Measurements from ENCODE around the gene VCAN. TPM values are rescaled to one million over a fixed set of nuclear protein-coding genes. Genes with fewer than 3 reads are reported as not detected.

The VCAN gene
- total RNA-seq, 4 donors from 2014 or later: 53.0 to 833 (median 65.1) TPM

- no peaks in the 10 kb centered on the region for H3K4me1 ChIP-seq
- H3K36me3 ChIP-seq: no peaks in the 10 kb centered on the region
- H3K9me3 ChIP-seq: no peaks in the 10 kb centered on the region
- no peaks in the 10 kb centered on the region for H3K27me3 ChIP-seq
- TF ChIP-seq CTCF (IDR thresholded peaks at IDR 0.05) (no peak), POLR2A (IDR thresholded peaks at IDR 0.05) (no peak)
- H3K4me3 ChIP-seq: no peak overlapping the region
- intact Hi-C loops (cut with DNase I; ENCODE audit: low total_unique reads): no loop called here
- H3K27ac ChIP-seq: no peak overlapping the region
- no peak for DNase-seq
These were observed 104.8 kb downstream of the VCAN start for GRCh38 chr5:83576341-83576740.

- Histone ChIP-seq H3K36me3 (no peaks in the 10 kb centered on the region), H3K9me3 (no peaks in the 10 kb centered on the region), H3K27me3 (no peaks in the 10 kb centered on the region), H3K4me3 (no peak overlapping the region), H3K4me1 (no peaks in the 10 kb centered on the region), H3K27ac (no peak overlapping the region)
- no peak for DNase-seq
- intact Hi-C loops (cut with DNase I; ENCODE audit: low total_unique reads): no loop called here
- TF ChIP-seq POLR2A (IDR thresholded peaks at IDR 0.05) (no peak), CTCF (IDR thresholded peaks at IDR 0.05) (no peak)
These were observed 105.6 kb downstream of the VCAN start for GRCh38 chr5:83577036-83577636.

GRCh38 chr5:83583859-83584258 is 112.3 kb downstream of the VCAN start:
- no peaks in the 10 kb centered on the region for H3K4me1 ChIP-seq
- H3K27me3 ChIP-seq: no peaks in the 10 kb centered on the region
- no peak overlapping the region for H3K27ac ChIP-seq
- no peak for DNase-seq
- no peak overlapping the region for H3K4me3 ChIP-seq
- TF ChIP-seq CTCF (IDR thresholded peaks at IDR 0.05) (no peak), POLR2A (IDR thresholded peaks at IDR 0.05) (no peak)
- intact Hi-C loops (cut with DNase I; ENCODE audit: low total_unique reads): no loop called here
- H3K36me3 ChIP-seq: no peaks in the 10 kb centered on the region
- H3K9me3 ChIP-seq: no peaks in the 10 kb centered on the region

- intact Hi-C loops (cut with DNase I; ENCODE audit: low total_unique reads): no loop called here
- no peaks in the 10 kb centered on the region for H3K36me3 ChIP-seq
- no peaks in the 10 kb centered on the region for H3K27me3 ChIP-seq
- H3K4me1 ChIP-seq: no peaks in the 10 kb centered on the region
- no peak for TF ChIP-seq POLR2A (IDR thresholded peaks at IDR 0.05)
- no peak for TF ChIP-seq CTCF (IDR thresholded peaks at IDR 0.05)
- H3K9me3 ChIP-seq: no peaks in the 10 kb centered on the region
- H3K4me3 ChIP-seq: no peak overlapping the region
- no peak overlapping the region for H3K27ac ChIP-seq
- no peak for DNase-seq
These were observed 115.6 kb downstream of the VCAN start for GRCh38 chr5:83586874-83587776.

GRCh38 chr5:83589786-83590185 is 118.2 kb downstream of the VCAN start:
- H3K36me3 ChIP-seq: no peaks in the 10 kb centered on the region
- TF ChIP-seq CTCF (IDR thresholded peaks at IDR 0.05) (no peak), POLR2A (IDR thresholded peaks at IDR 0.05) (no peak)
- no peaks in the 10 kb centered on the region for H3K4me1 ChIP-seq
- no peaks in the 10 kb centered on the region for H3K27me3 ChIP-seq
- no peak overlapping the region for H3K4me3 ChIP-seq
- intact Hi-C loops (cut with DNase I; ENCODE audit: low total_unique reads): no loop called here
- no peak for DNase-seq
- H3K9me3 ChIP-seq: no peaks in the 10 kb centered on the region
- H3K27ac ChIP-seq: no peak overlapping the region

All from uterus (tissue), 4 donors.